Uterus (tissue), 4 donors: ENCODE data around the gene NAE1. TPM values are rescaled to one million over a fixed set of nuclear protein-coding genes. Genes with fewer than 3 reads are reported as not detected.

ENCODE experiments used
- DNase-seq, 2 donors: peaks; one replicate each; pipeline ENCODE4 v3.0.0-alpha.2; 2019 to 2020
- H3K27ac ChIP-seq, 2 donors: fragments of 200-600 bp; sonication (generic); 1 replicate in 1 of 2; 2 replicates in 1 of 2; pipeline ENCODE4 v1.5.1; 2016 to 2018
- H3K27me3 ChIP-seq, 2 donors: fragments of 200-600 bp; sonication (generic); one replicate each; pipeline ENCODE4 v1.5.1; 2018 to 2019; ENCODE audit warnings: control low read depth in 1 of 2
- H3K36me3 ChIP-seq, 2 donors: fragments of 200-600 bp; sonication (generic); one replicate each; pipeline ENCODE4 v1.5.1; 2019; ENCODE audit warnings: control low read depth in 1 of 2
- H3K4me1 ChIP-seq, 2 donors: fragments of 200-600 bp; sonication (generic); one replicate each; pipeline ENCODE4 v1.5.1; 2018 to 2019; ENCODE audit warnings: control low read depth in 1 of 2
- H3K4me3 ChIP-seq, 2 donors: fragments of 200-600 bp; sonication (generic); 1 replicate in 1 of 2; 2 replicates in 1 of 2; pipeline ENCODE4 v1.5.1; 2018 to 2019; ENCODE audit warnings: mild to moderate bottlenecking in 1 of 2
- H3K9me3 ChIP-seq, 2 donors: fragments of 200-600 bp; sonication (generic); one replicate each; pipeline ENCODE4 v1.5.1; 2019; ENCODE audit warnings: control low read depth in 1 of 2
- POLR2A ChIP-seq, 2 donors: fragments of 450-650 bp; IDR thresholded peaks; one replicate each; pipeline ENCODE4 v1.6.1; 2016; ENCODE audit warnings: antibody characterized with exemption in 2 of 2, mild to moderate bottlenecking in 1 of 2, moderate library complexity in 1 of 2
- intact Hi-C: fragments of 100-400 bp; cut with DNase I; formaldehyde crosslinking; loops from one replicate; pipeline ENCODE4 v1.15.1; 2023; ENCODE audit warnings: low total_unique reads
- total RNA-seq, 4 donors: library from RNA; depleted of rRNA in 3 of 4; stranded (reverse); fragments of >200 nt in 3 of 4; gene quantifications; one replicate each; pipeline versions ENCODE4 v1.1.0 to v1.2.4, GENCODE V29; 2014 to 2023
- TF ChIP-seq, protein P1 (sequence below), 4 experiments: fragments of 200-600 bp in 2 of 4; fragments of 450-650 bp in 2 of 4; sonication (generic) in 2 of 4; IDR thresholded peaks; one replicate each; pipeline ENCODE4 v1.5.1; 2016 to 2019; ENCODE audit warnings: antibody characterized with exemption in 4 of 4, mild to moderate bottlenecking in 2 of 4, moderate library complexity in 1 of 4
- donor health status: DM: yes; HTN: yes; CAD: no.

NAE1 gene
- total RNA-seq, 4 donors from 2014 or later, result 32.6 to 83.5 (median 59.8) TPM

DNA sequence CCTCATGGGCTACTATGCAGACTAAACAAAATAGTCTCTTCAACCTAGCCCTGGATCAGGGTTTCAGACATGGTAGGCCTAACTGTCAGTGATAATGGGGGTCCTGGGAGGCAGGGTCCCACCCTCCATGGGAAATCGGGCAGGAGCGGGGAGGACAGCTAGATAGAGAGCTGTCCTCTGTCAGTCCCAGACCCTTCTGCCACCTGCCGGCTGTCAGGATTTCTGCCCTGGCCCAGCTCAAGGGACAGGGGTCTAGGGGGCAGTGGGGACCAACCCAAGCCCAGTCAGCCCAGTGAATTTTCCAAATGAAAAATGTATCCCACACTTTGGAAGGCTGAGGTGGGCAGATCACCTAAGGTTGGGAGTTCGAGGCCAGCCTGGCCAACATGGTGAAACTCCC is 18.8 kb upstream of the NAE1 start:
- H3K36me3 ChIP-seq, result no peaks in the 10 kb centered on the region
- intact Hi-C loops, result no loop called here
- H3K4me1 ChIP-seq, result peaks cover 0 to 6% of the 10 kb centered on the region in 2 donors
- no peak for DNase-seq
- no peak overlapping the region for H3K4me3 ChIP-seq
- no peaks in the 10 kb centered on the region for H3K9me3 ChIP-seq
- H3K27ac ChIP-seq, result no peak overlapping the region
- H3K27me3 ChIP-seq, result peaks cover 4 to 7% of the 10 kb centered on the region in 2 donors
- no peak for TF ChIP-seq POLR2A (IDR thresholded peaks at IDR 0.05)
- TF ChIP-seq, protein P1, sequence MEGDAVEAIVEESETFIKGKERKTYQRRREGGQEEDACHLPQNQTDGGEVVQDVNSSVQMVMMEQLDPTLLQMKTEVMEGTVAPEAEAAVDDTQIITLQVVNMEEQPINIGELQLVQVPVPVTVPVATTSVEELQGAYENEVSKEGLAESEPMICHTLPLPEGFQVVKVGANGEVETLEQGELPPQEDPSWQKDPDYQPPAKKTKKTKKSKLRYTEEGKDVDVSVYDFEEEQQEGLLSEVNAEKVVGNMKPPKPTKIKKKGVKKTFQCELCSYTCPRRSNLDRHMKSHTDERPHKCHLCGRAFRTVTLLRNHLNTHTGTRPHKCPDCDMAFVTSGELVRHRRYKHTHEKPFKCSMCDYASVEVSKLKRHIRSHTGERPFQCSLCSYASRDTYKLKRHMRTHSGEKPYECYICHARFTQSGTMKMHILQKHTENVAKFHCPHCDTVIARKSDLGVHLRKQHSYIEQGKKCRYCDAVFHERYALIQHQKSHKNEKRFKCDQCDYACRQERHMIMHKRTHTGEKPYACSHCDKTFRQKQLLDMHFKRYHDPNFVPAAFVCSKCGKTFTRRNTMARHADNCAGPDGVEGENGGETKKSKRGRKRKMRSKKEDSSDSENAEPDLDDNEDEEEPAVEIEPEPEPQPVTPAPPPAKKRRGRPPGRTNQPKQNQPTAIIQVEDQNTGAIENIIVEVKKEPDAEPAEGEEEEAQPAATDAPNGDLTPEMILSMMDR (IDR thresholded peaks at IDR 0.05), result no peak

DNA sequence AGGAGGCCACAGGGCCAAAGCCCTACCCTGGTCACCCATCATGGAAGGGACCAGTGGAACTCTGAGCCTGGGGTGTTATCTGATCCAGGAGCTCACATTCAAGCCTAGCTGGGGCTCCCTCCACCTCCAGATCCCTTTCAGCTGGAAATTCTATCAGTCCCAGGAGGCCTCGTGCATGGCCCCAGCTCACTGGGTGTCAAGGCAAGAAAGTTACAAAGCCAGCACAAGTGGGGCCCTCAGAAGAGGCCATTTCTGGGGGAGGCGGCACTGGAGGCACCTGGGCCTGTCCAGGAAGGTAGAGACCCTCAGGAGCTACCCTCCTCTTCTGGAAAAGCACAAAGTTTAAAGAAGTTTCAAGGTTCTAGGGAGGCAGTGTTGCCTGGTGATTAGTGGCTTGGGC is 18.2 kb upstream of the NAE1 start:
- TF ChIP-seq POLR2A (IDR thresholded peaks at IDR 0.05), result no peak
- TF ChIP-seq, protein P1 (IDR thresholded peaks at IDR 0.05), result no peak
- intact Hi-C loops, result no loop called here
- no peak for DNase-seq
- Histone ChIP-seq H3K4me3 (no peak overlapping the region), H3K27me3 (peaks cover 4 to 9% of the 10 kb centered on the region in 2 donors), H3K27ac (no peak overlapping the region), H3K9me3 (no peaks in the 10 kb centered on the region), H3K36me3 (no peaks in the 10 kb centered on the region), H3K4me1 (peaks cover 0 to 11% of the 10 kb centered on the region in 2 donors)

DNA sequence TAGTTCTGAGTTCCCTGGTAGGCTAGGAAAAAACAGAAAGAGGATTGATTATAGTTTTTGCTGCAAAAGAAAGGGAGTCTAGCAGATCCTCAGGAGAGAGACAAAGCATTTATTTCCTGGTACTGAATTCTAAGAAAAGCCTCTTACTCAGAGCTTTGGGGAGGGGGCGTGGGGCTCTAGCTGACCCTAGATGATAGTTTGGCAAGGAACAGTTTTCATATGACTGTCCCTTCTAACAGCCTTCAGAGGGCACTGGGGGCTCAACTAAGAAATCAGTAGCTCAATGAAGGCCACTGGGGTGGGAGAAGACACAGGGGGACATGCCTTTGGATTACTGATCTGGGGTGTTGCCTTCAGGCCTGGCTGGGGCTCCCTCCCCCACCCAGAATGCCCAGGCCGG is 17.4 kb upstream of the NAE1 start:
- TF ChIP-seq POLR2A (IDR thresholded peaks at IDR 0.05), result no peak
- peaks cover 4 to 9% of the 10 kb centered on the region in 2 donors for H3K27me3 ChIP-seq

DNA sequence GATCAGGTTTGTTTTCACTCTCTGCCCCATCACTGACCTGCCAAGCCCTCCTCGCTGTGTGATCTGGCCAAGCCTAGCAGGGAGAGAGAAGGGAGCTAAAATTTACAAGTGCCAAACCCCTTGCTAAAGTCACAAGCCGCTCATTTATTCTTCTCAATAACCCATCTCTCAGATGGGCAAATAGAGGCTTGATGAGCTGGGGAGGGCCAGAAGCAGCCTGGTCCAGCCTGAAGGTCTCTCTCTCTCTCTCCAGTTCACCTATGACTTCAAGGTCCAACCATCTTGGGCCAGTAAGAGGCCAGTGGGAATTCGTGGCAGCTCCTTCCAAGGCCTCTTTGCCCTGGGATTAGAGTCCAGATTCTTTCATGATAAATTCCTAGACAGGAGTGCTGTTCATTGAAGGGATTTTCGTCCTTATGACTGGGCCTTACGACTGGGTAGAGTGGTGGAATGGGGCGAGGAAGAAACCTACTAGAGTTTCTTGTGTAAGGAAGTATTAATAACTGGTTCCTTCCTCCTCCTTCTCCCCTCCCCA is 16.8 kb upstream of the NAE1 start:
- intact Hi-C loops, result no loop called here
- H3K27me3 ChIP-seq, result peaks cover 4 to 9% of the 10 kb centered on the region in 2 donors

More for the DNA sequence above, 17.4 kb upstream of the NAE1 start:
- Histone ChIP-seq H3K9me3 (no peaks in the 10 kb centered on the region), H3K4me1 (peaks cover 0 to 13% of the 10 kb centered on the region in 2 donors), H3K36me3 (no peaks in the 10 kb centered on the region), H3K4me3 (no peak overlapping the region), H3K27ac (no peak overlapping the region)
- intact Hi-C loops, result no loop called here
- peak in 1 of 2 donors; percentile 3 for DNase-seq

DNA sequence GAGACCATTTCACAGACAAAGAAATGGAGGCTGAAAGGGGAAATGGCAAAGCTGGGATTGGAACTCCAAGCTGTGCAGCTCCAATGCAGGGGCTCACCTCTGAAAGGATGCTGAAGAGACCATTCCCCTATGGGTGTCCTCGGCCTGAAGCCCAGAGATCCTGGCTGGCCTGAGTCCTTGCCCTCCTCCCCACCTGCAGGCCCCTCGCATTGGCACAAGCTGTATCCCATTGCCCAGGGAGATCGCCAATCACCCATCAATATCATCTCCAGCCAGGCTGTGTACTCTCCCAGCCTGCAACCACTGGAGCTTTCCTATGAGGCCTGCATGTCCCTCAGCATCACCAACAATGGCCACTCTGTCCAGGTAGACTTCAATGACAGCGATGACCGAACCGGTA is 16.1 kb upstream of the NAE1 start:
- no peak for TF ChIP-seq POLR2A (IDR thresholded peaks at IDR 0.05)
- TF ChIP-seq, protein P1 (IDR thresholded peaks at IDR 0.05), result no peak
- Histone ChIP-seq H3K4me3 (no peak overlapping the region), H3K27me3 (peaks cover 4 to 9% of the 10 kb centered on the region in 2 donors)

More for the DNA sequence above, 16.8 kb upstream of the NAE1 start:
- Histone ChIP-seq H3K4me1 (peaks cover 0 to 13% of the 10 kb centered on the region in 2 donors), H3K27ac (no peak overlapping the region), H3K4me3 (no peak overlapping the region), H3K36me3 (no peaks in the 10 kb centered on the region), H3K9me3 (no peaks in the 10 kb centered on the region)
- no peak for DNase-seq
- TF ChIP-seq POLR2A (IDR thresholded peaks at IDR 0.05), result no peak
- TF ChIP-seq, protein P1 (IDR thresholded peaks at IDR 0.05), result no peak

More for the DNA sequence above, 16.1 kb upstream of the NAE1 start:
- peak in 1 of 2 donors; percentile 6 for DNase-seq
- Histone ChIP-seq H3K4me1 (peaks cover 0 to 13% of the 10 kb centered on the region in 2 donors), H3K27ac (no peak overlapping the region), H3K36me3 (no peaks in the 10 kb centered on the region), H3K9me3 (no peaks in the 10 kb centered on the region)
- intact Hi-C loops, result no loop called here
